Activated naive CD4-positive, alpha-beta T cell treated with anti-CD3 and anti-CD28 coated beads, Interleukin-2, amount 10 ng/mL, durations not matched to agents 7 days and 5 days (primary cell): ENCODE results near the gene INPP5A.
A peak's percentile ranks its signal among the peaks of the same experiment; 100 is the strongest.

ENCODE experiments used
- CTCF ChIA-PET: fragments of 350-600 bp; sonication (Branson Sonifier 250); formaldehyde crosslinking; loops from one replicate; lab custom pipeline; 2021; ENCODE audit warnings: antibody characterized with exemption; lab: Charles Lee
- DNase-seq: peaks from one replicate; pipeline ENCODE4 v3.0.0-alpha.2; 2020
- H3K27ac Mint-ChIP-seq: one replicate; pipeline ENCODE4 v1.8.0; 2021; ENCODE audit warnings: mild to moderate bottlenecking, moderate library complexity, mixed read lengths
- H3K27me3 Mint-ChIP-seq: one replicate; pipeline ENCODE4 v1.8.0; 2021; ENCODE audit warnings: mild to moderate bottlenecking, mixed read lengths
- H3K36me3 Mint-ChIP-seq: one replicate; pipeline ENCODE4 v1.8.0; 2021; ENCODE audit warnings: mixed read lengths
- H3K4me1 Mint-ChIP-seq: one replicate; pipeline ENCODE4 v1.8.0; 2021; ENCODE audit warnings: mixed read lengths
- H3K4me3 Mint-ChIP-seq: one replicate; pipeline ENCODE4 v1.8.0; 2021; ENCODE audit warnings: mild to moderate bottlenecking, moderate library complexity, mixed read lengths
- H3K9me3 Mint-ChIP-seq: one replicate; pipeline ENCODE4 v1.8.0; 2021; ENCODE audit warnings: mixed read lengths

The INPP5A gene

DNA sequence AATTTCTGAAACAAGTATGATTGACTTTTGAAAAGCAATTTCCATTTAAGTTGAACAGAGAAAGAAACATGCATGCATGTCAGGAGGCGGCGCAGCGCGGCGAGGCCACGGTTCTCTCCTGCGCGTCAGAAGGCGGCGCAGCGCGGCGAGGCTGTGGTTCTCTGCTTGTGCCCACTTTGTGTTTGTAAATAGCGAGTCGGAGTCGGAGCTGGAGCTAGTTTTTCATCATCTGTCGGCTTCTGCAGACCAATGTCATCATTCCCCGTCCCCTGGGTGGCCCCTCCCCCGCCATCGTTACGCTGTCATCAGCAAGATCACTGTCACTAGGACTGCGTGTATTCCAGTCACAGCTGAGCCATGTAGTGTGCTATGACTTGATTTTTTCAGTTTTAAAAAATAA, 49.2 kb downstream of the INPP5A start:
- peaks cover 37% of the 10 kb centered on the region for H3K4me1 Mint-ChIP-seq
- no peak for DNase-seq
- no peak overlapping the region for H3K27ac Mint-ChIP-seq
- H3K27me3 Mint-ChIP-seq: no peaks in the 10 kb centered on the region
- no peak overlapping the region for H3K4me3 Mint-ChIP-seq
- H3K9me3 Mint-ChIP-seq: no peaks in the 10 kb centered on the region
- peaks cover 9% of the 10 kb centered on the region for H3K36me3 Mint-ChIP-seq
- CTCF ChIA-PET: no interaction called here

DNA sequence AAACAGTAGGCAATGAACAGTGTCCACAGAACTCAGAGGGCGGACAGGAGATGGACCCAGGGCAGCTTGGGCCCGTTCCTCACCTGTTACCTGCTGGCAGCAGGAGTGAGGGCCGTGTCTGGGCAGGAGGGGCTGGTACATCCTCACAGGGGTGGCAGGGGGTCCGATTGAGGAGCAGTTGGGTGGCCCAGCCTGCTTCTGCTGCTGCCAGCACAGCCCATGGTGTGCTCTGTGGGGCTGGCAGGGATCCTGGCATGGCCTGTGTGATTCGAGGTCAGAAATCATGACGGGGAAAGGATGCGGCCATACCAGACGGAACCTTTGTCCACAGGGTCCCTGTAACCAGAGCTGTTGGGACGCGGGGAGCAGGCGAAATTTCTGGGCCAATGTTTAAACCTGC, 49.6 kb downstream of the INPP5A start:
- no peak for DNase-seq
- Mint-ChIP-seq H3K27ac (no peak overlapping the region), H3K4me1 (peaks cover 41% of the 10 kb centered on the region), H3K27me3 (no peaks in the 10 kb centered on the region), H3K4me3 (no peak overlapping the region), H3K9me3 (peaks cover 2% of the 10 kb centered on the region), H3K36me3 (peaks cover 9% of the 10 kb centered on the region)
- CTCF ChIA-PET: no interaction called here

DNA sequence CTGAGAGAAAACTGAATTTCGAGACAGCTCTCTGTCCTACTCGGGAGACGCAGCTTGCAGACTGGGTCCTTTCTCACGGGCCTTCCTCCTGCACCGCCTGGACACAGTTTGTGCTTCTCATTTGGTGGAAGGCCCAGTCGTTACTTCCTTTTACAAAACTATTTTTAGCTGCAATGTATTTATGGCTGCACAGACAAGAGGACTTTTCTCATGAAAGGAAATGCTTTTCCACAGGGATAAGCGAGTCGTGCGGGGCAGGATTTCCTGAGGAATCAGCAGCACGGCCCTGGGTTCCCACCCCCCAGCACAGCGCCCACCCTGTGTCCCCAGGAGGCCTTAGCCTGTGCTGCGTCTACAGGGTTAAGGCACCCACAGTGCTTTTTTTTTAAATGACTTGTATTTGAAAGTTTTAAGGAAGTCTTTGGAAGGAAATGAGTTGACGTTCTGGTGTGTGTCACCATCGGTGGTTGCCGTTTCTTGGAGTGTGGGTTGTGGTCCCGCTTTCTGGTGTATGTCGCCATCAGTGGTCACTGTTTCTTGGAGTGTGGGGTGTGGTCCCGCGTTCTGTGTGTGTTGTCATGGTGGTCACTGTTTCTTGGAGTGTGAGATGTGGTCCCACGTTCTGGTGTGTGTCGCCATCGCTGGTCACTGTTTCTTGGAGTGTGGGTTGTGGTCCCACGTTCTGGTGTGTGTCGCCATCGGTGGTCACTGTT, 50.9 kb downstream of the INPP5A start:
- CTCF ChIA-PET: no interaction called here
- Mint-ChIP-seq H3K27ac (peak overlapping the region; percentile 81), H3K4me1 (peaks cover 51% of the 10 kb centered on the region), H3K36me3 (peaks cover 11% of the 10 kb centered on the region), H3K4me3 (peak overlapping the region; percentile 48), H3K9me3 (peaks cover 6% of the 10 kb centered on the region), H3K27me3 (no peaks in the 10 kb centered on the region)
- peak; percentile 53 for DNase-seq

DNA sequence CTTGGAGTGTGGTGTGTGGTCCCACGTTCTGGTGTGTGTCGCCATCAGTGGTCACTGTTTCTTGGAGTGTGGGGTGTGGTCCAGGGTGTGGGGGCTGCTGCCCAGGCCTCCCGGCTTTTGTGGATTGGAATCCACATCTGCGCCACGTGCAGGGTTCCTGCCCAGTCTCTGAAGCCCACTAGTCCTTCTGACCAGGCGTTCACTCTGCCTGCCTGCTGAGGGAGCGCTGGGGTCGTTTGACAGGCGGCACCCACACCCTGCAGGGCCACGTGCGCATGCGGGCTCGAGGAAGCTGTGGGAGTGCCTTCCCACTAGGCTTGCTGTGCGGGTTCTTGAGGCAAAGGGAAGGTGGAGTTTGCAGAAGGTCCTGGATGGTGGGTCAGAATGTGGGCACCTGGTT, 51.4 kb downstream of the INPP5A start:
- peak overlapping the region; percentile 81 for H3K27ac Mint-ChIP-seq
- H3K4me3 Mint-ChIP-seq: no peak overlapping the region
- no peak for DNase-seq
- no peaks in the 10 kb centered on the region for H3K27me3 Mint-ChIP-seq
- H3K9me3 Mint-ChIP-seq: peaks cover 6% of the 10 kb centered on the region
- peaks cover 57% of the 10 kb centered on the region for H3K4me1 Mint-ChIP-seq
- CTCF ChIA-PET: no interaction called here
- H3K36me3 Mint-ChIP-seq: peaks cover 11% of the 10 kb centered on the region

DNA sequence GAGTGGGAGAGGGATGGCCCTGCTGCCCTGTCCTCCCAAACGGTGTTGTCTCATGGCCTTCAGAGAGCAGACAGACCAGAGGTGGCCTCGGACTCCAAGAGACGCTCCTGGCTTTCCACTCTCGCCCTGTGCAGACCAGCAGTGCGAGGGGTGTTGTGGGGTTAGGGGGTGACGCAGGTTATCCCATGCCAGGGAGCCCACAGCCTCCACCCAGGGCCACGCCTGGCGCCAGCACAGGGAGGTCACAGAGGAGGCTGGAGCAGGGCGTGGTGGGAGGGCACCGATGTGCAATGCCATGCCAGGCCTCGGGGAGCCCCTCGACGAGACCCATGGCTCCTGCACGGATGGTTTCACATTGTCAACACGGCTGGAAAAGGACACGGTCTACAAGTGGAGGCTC, 52.1 kb downstream of the INPP5A start:
- H3K27me3 Mint-ChIP-seq: no peaks in the 10 kb centered on the region
- H3K36me3 Mint-ChIP-seq: peaks cover 11% of the 10 kb centered on the region
- DNase-seq: no peak
- H3K9me3 Mint-ChIP-seq: peaks cover 6% of the 10 kb centered on the region
- no peak overlapping the region for H3K27ac Mint-ChIP-seq
- CTCF ChIA-PET: no interaction called here
- no peak overlapping the region for H3K4me3 Mint-ChIP-seq
- H3K4me1 Mint-ChIP-seq: peaks cover 64% of the 10 kb centered on the region

DNA sequence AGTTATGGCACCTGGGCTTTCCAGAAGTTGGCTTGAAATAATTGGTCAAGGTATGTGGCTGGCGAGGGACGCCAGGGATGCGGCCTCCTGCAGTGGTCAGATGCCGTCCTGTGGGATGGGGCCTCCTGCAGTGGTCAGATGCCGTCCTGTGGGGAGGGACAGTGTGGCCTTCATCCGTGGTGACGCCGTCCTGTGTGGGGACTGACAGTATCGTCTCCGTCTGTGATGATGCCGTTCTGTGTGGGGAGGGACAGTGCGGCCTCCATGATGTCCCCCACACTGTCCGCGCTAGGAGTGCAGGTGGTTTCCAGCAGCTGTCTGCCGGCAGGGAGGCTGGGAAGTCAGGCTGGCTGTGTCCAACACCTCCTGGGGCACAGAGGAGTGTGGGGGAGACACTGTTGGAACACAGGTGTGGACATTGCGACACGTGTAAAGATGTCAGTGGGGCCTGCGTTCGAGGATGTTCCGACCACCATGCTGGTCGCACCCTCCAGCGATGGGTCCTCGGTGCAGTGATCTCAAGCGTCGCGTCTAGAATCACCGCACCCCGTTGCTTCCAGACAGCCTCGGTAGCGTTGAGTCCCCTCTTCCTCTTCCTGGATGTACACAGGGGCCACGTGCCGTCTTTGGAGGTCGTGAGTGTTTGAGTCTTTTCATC, 52.6 kb downstream of the INPP5A start:
- DNase-seq: no peak
- H3K27ac Mint-ChIP-seq: no peak overlapping the region
- no peak overlapping the region for H3K4me3 Mint-ChIP-seq
- H3K4me1 Mint-ChIP-seq: peaks cover 64% of the 10 kb centered on the region
- H3K9me3 Mint-ChIP-seq: peaks cover 6% of the 10 kb centered on the region
- CTCF ChIA-PET: no interaction called here
- H3K27me3 Mint-ChIP-seq: no peaks in the 10 kb centered on the region
- peaks cover 11% of the 10 kb centered on the region for H3K36me3 Mint-ChIP-seq

DNA sequence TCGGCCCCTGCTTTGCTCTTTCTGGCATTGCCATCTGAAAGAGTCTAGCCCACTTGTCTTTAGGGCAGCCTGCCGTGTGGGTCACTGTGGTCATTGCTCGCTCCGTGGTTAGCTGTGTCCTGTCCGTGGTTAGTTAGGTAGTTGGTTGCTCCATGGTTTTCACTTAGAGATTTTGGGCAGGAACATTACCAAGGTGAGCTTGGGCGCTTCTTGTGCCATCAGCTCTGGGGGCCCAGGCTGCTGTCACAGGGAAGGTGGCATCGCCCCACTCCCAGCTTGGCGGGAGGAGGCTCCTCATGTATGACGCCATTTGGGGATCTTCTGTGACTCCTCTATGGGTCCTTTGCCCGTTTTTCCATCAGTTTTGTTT, 53.1 kb downstream of the INPP5A start:
- Mint-ChIP-seq H3K27ac (no peak overlapping the region), H3K4me3 (no peak overlapping the region), H3K9me3 (peaks cover 6% of the 10 kb centered on the region), H3K27me3 (no peaks in the 10 kb centered on the region), H3K4me1 (peaks cover 64% of the 10 kb centered on the region), H3K36me3 (peaks cover 11% of the 10 kb centered on the region)
- CTCF ChIA-PET: interaction anchor here (1.0 kb wide), 1 partner anchor 132 kb away, joined by 3 read pairs; no protein-coding TSS in a partner anchor
- DNase-seq: no peak

DNA sequence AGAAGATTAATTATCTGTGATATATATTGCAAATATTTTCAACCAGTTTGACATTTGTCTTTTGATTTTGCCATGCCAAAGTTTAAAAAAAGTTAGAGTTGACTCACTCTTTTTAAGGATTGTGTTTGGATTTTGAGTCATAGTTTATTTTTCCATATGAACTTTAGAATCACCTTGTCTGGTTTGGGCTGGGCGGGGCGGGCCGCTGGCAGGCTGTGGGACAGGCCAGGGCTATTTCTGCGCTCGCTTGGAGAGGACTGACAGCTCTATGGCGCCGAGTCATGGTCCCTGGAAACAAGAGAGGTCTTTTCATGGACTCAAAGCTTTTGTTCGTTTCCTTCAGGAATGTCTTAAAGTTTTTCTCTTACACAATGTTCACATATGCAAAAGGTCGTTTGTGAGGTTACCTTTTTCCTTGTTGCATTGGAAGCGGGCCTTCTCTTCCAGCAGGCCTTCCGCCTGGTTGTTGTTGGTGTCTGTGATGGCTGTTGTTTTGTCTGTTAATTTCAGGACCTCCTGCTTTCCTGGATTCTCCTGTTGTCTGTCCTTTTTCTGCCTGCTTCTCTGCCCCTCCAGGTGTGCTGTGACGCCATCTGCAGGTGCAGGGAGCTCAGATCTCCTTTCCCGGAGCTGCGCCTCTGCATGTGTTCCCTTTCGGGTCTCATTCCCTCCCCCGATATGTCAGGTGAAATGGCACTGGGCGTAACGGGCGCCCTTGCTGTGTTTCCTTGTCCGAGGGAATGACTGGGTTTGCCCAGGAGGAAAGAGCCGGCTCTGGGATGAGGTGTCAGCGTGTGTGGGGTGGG, 53.8 kb downstream of the INPP5A start:
- Mint-ChIP-seq H3K9me3 (peaks cover 6% of the 10 kb centered on the region), H3K27ac (no peak overlapping the region), H3K4me3 (no peak overlapping the region), H3K27me3 (no peaks in the 10 kb centered on the region), H3K4me1 (peaks cover 63% of the 10 kb centered on the region), H3K36me3 (peaks cover 11% of the 10 kb centered on the region)
- no peak for DNase-seq
- CTCF ChIA-PET: interaction anchor here (1.0 kb wide), 1 partner anchor 133 kb away, joined by 3 read pairs; no protein-coding TSS in a partner anchor

DNA sequence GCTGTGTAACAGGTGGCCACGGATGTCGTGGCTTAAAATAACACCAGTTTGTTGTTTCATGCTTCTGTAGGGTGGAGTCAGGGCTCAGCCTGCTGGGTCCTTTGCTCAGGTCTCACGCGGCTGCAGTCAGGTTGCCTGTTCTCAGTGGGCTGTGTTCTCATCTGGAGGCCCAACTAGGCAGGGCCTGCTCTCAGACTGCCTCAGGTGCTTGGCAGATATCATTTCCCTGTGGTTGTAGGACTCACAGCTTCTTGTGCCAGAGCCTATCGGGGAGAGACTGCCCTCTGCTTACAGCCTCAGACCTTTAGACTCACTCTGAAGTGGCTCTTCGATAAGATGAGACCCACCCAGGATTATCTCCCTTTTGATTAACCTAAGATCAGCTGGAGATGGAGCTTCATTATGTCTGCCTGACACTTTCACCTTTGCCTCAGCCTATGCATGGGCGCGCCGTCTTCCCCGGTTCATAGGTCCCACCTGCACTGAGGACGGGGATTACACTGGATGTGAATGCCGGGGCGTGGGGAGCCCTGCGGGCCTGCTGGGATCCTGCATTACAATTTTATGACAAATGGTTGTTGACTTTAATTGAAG, 55.3 kb downstream of the INPP5A start:
- Mint-ChIP-seq H3K4me1 (peaks cover 53% of the 10 kb centered on the region), H3K4me3 (no peak overlapping the region), H3K9me3 (peaks cover 17% of the 10 kb centered on the region), H3K36me3 (peaks cover 6% of the 10 kb centered on the region), H3K27ac (peak overlapping the region; percentile 74), H3K27me3 (no peaks in the 10 kb centered on the region)
- CTCF ChIA-PET: no interaction called here
- DNase-seq: no peak

DNA sequence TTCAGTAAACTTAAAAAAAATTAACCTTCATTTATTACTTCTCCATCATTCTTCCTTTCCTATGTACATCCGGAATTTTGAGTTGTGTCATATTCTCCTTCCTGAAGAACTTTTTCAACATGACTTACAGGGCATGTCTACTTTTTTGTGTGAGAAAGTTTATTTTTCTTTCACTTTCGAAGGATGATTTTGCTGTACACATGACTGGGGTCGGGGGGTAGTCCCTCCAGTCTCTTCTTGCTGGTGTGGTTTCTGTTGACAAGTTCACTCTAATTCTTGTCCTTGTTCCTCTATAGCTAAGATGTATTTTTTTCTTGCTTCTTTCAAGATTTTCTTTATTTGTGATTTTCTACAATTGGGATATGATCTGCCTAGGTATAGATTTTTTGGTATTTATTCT, 55.8 kb downstream of the INPP5A start:
- Mint-ChIP-seq H3K27ac (peak overlapping the region; percentile 74), H3K9me3 (peaks cover 20% of the 10 kb centered on the region), H3K27me3 (no peaks in the 10 kb centered on the region), H3K4me1 (peaks cover 48% of the 10 kb centered on the region), H3K4me3 (no peak overlapping the region), H3K36me3 (peaks cover 8% of the 10 kb centered on the region)
- DNase-seq: peak; percentile 45
- CTCF ChIA-PET: no interaction called here

DNA sequence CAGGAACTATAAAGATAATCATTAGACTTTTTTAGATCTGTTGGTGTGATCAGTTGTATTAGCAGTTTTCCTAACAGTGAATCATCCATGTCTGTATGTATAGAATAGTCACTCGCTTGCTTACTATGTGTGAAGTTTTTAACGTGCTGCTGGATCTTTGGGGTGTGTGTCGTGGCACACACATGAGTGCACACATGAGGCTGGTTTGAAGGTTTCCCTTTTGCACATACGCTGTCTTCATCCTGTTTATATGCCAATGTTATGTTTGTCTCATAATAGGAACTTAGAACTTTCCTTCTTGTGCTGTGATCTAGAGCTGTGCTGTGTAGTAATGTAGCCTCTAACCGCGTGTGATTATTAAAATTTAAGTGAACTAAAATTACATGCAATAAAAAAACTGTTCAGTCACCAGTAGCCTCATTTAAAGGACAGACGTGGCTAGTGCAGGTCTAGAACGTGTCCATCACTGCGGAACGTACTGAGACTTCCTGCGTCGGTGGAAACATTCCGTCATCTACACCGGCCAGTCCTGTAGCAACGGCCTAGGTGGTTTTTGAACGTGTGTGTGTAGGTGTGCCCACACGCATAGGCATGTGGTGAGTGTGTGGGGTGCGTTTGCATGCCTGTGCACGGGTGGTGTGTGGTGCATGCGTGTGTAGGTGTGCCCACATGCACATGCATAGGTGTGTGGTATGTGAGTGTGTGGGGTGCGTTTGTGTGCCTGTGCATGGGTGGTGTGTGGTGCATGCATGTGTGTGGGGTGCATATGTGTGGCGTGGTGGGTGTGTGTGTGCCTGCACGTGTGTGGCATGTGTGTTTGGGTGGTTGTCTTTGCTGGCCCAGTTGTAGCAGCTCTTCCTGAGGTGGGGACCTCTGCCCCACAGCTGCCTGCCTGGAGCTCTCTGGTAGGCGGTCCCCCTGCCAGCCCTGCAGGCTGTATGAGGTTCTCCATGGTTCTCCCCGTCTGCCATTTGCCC, 56.6 kb downstream of the INPP5A start:
- H3K27ac Mint-ChIP-seq: peak overlapping the region; percentile 74
- H3K4me1 Mint-ChIP-seq: peaks cover 40% of the 10 kb centered on the region
- CTCF ChIA-PET: no interaction called here
- peaks cover 9% of the 10 kb centered on the region for H3K36me3 Mint-ChIP-seq
- DNase-seq: no peak
- H3K9me3 Mint-ChIP-seq: peaks cover 28% of the 10 kb centered on the region
- no peaks in the 10 kb centered on the region for H3K27me3 Mint-ChIP-seq
- no peak overlapping the region for H3K4me3 Mint-ChIP-seq

DNA sequence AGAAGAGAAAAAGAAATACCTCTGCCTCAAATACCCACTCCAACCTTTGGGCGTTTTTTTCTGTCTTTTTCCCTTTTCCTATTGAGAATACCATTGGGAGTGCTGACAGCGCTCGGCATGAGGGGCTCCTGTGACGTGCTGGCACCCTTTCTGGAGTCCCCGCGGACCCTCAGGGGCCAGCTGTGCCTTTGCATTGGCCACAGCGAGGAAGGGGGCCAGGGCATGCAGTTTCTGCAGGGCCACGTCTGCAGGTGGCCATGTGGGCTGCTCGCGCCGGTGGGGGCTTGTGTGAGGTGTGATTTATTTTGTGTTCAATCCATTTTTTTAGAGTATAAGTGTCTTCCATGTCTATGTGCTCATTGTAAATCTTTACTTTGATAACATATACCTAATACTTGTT, 57.4 kb downstream of the INPP5A start:
- Mint-ChIP-seq H3K4me1 (peaks cover 39% of the 10 kb centered on the region), H3K9me3 (peaks cover 36% of the 10 kb centered on the region), H3K27ac (no peak overlapping the region), H3K4me3 (no peak overlapping the region), H3K27me3 (no peaks in the 10 kb centered on the region), H3K36me3 (peaks cover 10% of the 10 kb centered on the region)
- CTCF ChIA-PET: no interaction called here
- DNase-seq: no peak

DNA sequence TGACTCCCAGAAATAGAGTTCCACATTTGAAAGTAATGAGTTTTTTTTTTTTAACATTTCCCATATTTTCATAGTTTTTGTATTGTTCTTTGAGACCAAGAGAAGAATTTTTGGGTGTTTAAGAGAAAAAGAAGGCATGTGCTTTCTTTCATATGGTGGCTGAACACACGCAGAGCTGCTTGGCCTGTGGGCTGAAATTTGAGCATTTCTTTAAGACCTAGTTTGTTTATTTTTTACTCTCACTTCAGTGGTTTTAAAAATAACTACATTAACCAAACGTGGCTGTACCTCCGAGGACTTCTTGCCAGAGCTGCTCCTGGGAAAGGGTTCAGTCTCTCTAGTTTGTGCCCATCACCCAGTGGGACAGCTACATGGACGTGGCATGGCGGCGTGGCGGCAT, 58.3 kb downstream of the INPP5A start:
- DNase-seq: no peak
- CTCF ChIA-PET: no interaction called here
- Mint-ChIP-seq H3K4me1 (peaks cover 33% of the 10 kb centered on the region), H3K27me3 (no peaks in the 10 kb centered on the region), H3K9me3 (peaks cover 43% of the 10 kb centered on the region), H3K27ac (no peak overlapping the region), H3K4me3 (no peak overlapping the region), H3K36me3 (peaks cover 14% of the 10 kb centered on the region)
